Measurements from ENCODE around the gene MAGEF1. TPM values are rescaled to one million over a fixed set of nuclear protein-coding genes. Genes with fewer than 3 reads are reported as not detected.
A peak's percentile ranks its signal among the peaks of the same experiment; 100 is the strongest.

Gene MAGEF1
- total and polyA plus RNA-seq, 9 of the 15 experiments (the other 6 are each of a cell fraction or from before 2014, with no cell fraction given): 1.5 to 39.1 (median 19.8) TPM

DNA sequence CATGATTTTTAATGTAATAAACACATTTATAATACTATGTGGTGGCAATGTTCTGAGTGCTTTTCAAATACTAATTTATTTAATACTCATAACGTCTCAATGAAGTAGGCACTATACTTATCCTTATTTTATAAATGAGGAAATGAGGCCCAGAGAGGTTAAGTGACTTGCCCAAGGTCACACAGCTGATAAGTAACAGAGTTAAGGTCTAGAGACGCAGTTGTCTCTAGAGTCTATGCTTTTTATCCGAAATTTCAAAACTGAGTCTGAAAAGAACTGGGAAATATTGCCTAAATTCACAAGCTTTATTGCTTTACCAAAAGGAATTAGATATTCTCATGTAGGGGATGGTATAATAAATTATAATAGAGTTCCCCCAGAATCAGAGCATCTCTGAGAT, 31.4 kb upstream of the MAGEF1 start (continued):
- TF ChIP-seq, protein P1, sequence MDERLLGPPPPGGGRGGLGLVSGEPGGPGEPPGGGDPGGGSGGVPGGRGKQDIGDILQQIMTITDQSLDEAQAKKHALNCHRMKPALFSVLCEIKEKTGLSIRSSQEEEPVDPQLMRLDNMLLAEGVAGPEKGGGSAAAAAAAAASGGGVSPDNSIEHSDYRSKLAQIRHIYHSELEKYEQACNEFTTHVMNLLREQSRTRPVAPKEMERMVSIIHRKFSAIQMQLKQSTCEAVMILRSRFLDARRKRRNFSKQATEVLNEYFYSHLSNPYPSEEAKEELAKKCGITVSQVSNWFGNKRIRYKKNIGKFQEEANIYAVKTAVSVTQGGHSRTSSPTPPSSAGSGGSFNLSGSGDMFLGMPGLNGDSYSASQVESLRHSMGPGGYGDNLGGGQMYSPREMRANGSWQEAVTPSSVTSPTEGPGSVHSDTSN (CRISPR knock-in tag; IDR thresholded peaks at IDR 0.05; ENCODE audit: low read depth): no peak
- TF ChIP-seq, protein P1 (tag; conservative IDR thresholded peaks at IDR 0.05; ENCODE audit: low read depth): no peak
- peak; percentile 90 for TF ChIP-seq ZFP36 (IDR thresholded peaks at IDR 0.05; ENCODE audit: low read depth, low read length, partially characterized antibody)
- TF ChIP-seq EWSR1 (IDR thresholded peaks at IDR 0.05; ENCODE audit: borderline replicate concordance, low read depth, partially characterized antibody): no peak
- no peak for TF ChIP-seq MCM5 (IDR thresholded peaks at IDR 0.05; ENCODE audit: low read depth)
- no peak for TF ChIP-seq ZNF431 (CRISPR knock-in tag; IDR thresholded peaks at IDR 0.05)
- TF ChIP-seq FUS (optimal IDR thresholded peaks at IDR 0.05; ENCODE audit: low read depth, low read length): no peak
- TF ChIP-seq ASH1L (IDR thresholded peaks at IDR 0.05; ENCODE audit: borderline replicate concordance, low read depth, partially characterized antibody): no peak
- no peak for TF ChIP-seq ZNF444 (CRISPR knock-in tag; IDR thresholded peaks at IDR 0.05)
- TF ChIP-seq TAF1 (IDR thresholded peaks at IDR 0.05; ENCODE audit: control insufficient read depth, extremely low read depth, insufficient read depth, low read length, severe bottlenecking): no peak
- no peak for TF ChIP-seq SMARCE1 (IDR thresholded peaks at IDR 0.05)
- TF ChIP-seq, protein P2, sequence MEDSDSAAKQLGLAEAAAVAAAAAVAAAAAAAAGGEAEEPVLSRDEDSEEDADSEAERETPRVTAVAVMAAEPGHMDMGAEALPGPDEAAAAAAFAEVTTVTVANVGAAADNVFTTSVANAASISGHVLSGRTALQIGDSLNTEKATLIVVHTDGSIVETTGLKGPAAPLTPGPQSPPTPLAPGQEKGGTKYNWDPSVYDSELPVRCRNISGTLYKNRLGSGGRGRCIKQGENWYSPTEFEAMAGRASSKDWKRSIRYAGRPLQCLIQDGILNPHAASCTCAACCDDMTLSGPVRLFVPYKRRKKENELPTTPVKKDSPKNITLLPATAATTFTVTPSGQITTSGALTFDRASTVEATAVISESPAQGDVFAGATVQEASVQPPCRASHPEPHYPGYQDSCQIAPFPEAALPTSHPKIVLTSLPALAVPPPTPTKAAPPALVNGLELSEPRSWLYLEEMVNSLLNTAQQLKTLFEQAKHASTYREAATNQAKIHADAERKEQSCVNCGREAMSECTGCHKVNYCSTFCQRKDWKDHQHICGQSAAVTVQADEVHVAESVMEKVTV (CRISPR knock-in tag; IDR thresholded peaks at IDR 0.05): no peak
- no peak for TF ChIP-seq RNF2 (IDR thresholded peaks at IDR 0.05)
- TF ChIP-seq, protein P3, sequence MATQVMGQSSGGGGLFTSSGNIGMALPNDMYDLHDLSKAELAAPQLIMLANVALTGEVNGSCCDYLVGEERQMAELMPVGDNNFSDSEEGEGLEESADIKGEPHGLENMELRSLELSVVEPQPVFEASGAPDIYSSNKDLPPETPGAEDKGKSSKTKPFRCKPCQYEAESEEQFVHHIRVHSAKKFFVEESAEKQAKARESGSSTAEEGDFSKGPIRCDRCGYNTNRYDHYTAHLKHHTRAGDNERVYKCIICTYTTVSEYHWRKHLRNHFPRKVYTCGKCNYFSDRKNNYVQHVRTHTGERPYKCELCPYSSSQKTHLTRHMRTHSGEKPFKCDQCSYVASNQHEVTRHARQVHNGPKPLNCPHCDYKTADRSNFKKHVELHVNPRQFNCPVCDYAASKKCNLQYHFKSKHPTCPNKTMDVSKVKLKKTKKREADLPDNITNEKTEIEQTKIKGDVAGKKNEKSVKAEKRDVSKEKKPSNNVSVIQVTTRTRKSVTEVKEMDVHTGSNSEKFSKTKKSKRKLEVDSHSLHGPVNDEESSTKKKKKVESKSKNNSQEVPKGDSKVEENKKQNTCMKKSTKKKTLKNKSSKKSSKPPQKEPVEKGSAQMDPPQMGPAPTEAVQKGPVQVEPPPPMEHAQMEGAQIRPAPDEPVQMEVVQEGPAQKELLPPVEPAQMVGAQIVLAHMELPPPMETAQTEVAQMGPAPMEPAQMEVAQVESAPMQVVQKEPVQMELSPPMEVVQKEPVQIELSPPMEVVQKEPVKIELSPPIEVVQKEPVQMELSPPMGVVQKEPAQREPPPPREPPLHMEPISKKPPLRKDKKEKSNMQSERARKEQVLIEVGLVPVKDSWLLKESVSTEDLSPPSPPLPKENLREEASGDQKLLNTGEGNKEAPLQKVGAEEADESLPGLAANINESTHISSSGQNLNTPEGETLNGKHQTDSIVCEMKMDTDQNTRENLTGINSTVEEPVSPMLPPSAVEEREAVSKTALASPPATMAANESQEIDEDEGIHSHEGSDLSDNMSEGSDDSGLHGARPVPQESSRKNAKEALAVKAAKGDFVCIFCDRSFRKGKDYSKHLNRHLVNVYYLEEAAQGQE (IDR thresholded peaks at IDR 0.05; ENCODE audit: borderline replicate concordance): no peak
- TF ChIP-seq, protein P3 (CRISPR knock-in tag; IDR thresholded peaks at IDR 0.05; ENCODE audit: low read depth): no peak
- TF ChIP-seq PHF20 (IDR thresholded peaks at IDR 0.05; ENCODE audit: partially characterized antibody): no peak
